GM18858 (cell line): ENCODE results near the gene LSM7.
"Not testable (repeated sequence)": the region's sequence is repeated elsewhere in the genome, so short reads cannot be mapped to it uniquely, and the experiment has no call there.

Experiments used
- ATAC-seq: cut with Tn5 transposase; IDR thresholded peaks from one replicate; pipeline ENCODE4 v1.9.1; 2021; ENCODE audit not compliant: unreplicated experiment

LSM7 gene

DNA sequence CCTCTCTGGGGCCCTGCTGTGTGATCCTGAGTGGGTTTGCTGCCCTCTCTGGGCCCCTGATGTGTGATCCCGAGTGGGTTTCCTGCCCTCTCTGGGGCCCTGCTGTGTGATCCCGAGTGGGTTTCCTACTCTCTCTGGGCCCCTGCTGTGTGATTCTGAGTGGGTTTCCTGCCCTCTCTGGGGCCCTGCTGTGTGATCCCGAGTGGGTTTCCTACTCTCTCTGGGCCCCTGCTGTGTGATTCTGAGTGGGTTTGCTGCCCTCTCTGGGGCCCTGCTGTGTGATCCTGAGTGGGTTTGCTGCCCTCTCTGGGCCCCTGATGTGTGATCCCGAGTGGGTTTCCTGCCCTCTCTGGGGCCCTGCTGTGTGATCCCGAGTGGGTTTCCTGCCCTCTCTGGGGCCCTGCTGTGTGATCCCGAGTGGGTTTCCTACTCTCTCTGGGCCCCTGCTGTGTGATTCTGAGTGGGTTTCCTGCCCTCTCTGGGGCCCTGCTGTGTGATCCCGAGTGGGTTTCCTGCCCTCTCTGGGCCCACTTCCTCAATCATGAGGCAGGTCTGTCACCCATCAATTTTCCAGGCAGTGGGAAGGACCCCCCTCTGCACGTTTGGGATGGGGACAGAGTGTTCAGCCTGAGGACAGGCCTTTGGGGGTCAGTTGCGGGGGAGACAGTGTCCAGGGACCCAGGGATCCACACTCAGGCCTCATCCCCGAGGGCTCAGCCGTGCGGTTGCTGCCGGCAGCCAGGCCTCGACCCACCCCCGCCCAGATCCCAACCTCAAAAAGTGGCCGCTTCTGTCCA lies 46.9 kb downstream of the LSM7 start:
- not testable (repeated sequence) for ATAC-seq

- ATAC-seq = no peak
Measured at GRCh38 chr19:2280633-2281264, 47.6 kb downstream of the LSM7 start.

- ATAC-seq = no peak
Measured at GRCh38 chr19:2278459-2279158, 49.8 kb downstream of the LSM7 start.

DNA sequence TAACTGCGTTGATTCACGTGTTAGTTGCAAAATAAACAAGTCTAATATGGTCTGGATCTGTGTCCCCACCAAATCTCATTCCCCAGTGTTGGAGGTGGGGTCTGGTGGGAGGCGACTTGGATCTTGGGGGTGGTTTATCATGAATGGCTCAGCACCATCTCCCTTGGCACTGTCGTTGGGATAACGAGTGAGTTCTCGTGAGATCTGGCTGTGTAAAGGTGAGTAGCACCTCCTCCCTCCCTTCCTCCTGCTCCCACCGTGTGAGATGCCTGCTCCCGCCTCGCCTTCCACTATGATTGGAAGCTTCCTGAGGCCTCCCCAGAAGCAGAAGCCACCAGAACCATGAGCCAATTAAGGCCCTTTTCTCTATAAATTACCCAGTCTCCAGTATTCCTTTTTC lies 51.2 kb downstream of the LSM7 start:
- ATAC-seq = no peak

GRCh38 chr19:2276429-2276986 lies 51.9 kb downstream of the LSM7 start:
- no peak for ATAC-seq

GRCh38 chr19:2275588-2276428 lies 52.6 kb downstream of the LSM7 start:
- ATAC-seq = no peak

DNA sequence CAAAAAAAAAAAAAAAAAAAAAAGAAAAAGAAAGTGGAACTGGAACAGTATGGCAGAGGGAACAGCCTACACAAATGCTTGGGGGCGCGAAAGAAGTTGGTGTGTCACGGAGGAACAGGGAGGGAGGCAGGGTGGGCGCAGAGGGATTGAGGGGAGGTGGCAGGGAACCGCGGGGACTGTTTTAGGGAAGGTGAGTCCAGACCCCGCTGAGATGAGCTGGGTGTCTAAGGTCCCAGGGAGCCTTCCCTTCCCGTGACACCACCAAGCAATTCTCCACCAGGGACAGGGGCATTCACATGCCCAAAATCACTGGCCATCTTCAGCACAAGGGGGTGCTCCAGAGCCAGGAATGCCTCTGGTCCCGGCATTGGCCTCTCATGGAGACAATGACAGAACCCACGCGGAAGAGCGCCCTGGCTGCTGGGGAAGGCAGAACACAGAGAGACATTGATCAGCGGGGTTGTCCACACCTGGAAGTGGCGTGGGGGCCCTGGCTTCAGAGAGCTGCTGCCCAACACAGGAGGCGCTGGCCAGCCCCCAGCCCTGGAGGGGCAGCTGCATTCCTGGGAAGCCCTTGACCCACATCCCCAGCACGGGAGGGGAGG lies 53.4 kb downstream of the LSM7 start:
- ATAC-seq = no peak

DNA sequence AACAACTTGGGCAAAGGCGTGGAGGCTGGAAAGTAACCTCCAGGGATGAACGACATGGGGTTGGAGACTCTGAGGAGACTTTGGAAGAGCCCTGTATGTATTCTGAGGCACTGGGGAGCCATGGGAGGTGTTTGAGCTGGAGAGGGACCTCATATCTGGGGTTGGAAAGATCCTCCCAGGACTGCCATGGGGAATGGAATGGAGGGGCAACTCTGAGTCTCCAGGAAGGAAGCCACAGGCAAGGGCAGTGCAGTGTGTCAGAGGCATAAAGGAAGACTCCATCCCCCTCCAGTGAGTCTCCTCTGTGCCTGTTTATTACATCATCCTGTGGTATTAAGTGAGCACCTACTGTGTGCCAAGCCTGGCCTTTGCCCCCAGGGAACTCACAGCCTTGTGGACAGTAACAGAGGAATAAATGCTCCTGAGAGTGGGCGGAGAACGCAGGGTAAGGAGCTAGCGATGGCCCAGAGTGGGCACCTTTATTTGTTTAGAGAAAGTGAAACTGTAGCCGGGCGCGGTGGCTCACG lies 54.1 kb downstream of the LSM7 start:
- ATAC-seq = no peak

DNA sequence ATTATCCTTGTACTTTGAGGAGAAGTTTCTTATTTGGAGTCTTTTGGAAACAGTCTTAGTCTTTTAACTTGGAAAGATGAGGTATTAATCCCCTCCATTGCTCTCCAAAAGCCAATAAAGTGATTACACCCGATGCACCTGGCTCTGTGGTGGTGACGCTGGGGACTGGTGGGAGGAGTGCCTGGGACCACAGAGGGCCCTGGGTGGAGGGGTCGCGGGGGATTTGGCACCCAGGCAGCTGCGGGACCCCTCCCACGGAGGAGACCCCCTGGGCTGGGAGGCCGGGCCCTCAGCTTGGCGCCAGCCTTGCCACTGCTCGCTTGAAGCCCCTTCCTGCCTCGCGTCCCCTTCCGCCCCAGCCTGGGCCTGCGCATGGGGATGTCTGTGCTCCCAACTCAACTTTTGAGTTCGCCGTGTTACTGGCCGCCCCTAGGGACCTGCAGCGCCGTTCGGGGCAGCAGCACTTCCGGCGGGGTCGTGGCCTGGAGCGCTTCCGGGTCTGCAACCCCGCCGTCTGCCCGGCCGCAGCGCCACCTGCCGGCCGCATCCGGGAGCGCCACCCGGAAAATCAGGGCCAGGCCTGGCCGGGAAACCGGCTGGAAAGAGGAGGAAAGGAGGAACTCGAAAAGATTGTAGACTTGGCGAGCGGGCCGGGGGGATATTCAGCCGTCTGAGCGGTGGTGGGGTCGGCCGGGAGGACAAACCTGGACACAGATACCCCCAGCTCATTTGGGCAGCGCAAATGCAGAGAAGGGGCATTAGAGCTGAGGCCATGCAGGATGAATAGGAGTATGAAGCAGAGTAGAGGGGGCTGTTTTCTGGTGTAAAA lies 54.8 kb downstream of the LSM7 start:
- no peak for ATAC-seq
